WTC11 (cell line): ENCODE results near the gene AMMECR1. TPM values are rescaled to one million over a fixed set of nuclear protein-coding genes. Genes with fewer than 3 reads are reported as not detected.

Experiments used
- ATAC-seq: fragments of 200-7000 bp; cut with Tn5 transposase; 2 replicates; pipeline ENCODE4 v1.10.0; 2021; ENCODE audit warnings: mild to moderate bottlenecking, moderate library complexity
- CTCF ChIA-PET: fragments of 300-600 bp; sonication (Branson Sonifier 250); formaldehyde crosslinking; loops from one replicate; lab custom pipeline; 2021; ENCODE audit warnings: antibody characterized with exemption; lab: Charles Lee
- POLR2A ChIA-PET: fragments of 350-600 bp; sonication (Branson Sonifier 250); formaldehyde crosslinking; loops from one replicate; lab custom pipeline; 2021; ENCODE audit warnings: antibody characterized with exemption; lab: Charles Lee
- DNase-seq: peaks from one replicate; pipeline ENCODE4 v3.0.0; 2021; ENCODE audit warnings: low spot score
- H3K27ac Mint-ChIP-seq: 2 replicates; pipeline ENCODE4 v1.8.0; 2021; ENCODE audit warnings: mixed read lengths
- H3K27me3 Mint-ChIP-seq: 2 replicates; pipeline ENCODE4 v1.8.0; 2021; ENCODE audit warnings: low read depth, mild to moderate bottlenecking, moderate library complexity, mixed read lengths
- H3K36me3 Mint-ChIP-seq: 2 replicates; pipeline ENCODE4 v1.8.0; 2021; ENCODE audit warnings: mixed read lengths
- H3K4me1 Mint-ChIP-seq: 2 replicates; pipeline ENCODE4 v1.8.0; 2022; ENCODE audit warnings: mixed read lengths
- H3K4me3 Mint-ChIP-seq: 2 replicates; pipeline ENCODE4 v1.8.0; 2021; ENCODE audit warnings: mild to moderate bottlenecking, moderate library complexity, mixed read lengths
- H3K9me3 Mint-ChIP-seq: 2 replicates; pipeline ENCODE4 v1.8.0; 2021; ENCODE audit warnings: mixed read lengths
- ARID4B ChIP-seq: sonication (generic); formaldehyde crosslinking; IDR thresholded peaks from 2 replicates; pipeline ENCODE4 v1.8.0; 2023; ENCODE audit warnings: missing genetic modification reagents, mild to moderate bottlenecking, borderline replicate concordance
- ATF2 ChIP-seq: sonication (generic); formaldehyde crosslinking; IDR thresholded peaks from 2 replicates; pipeline ENCODE4 v1.8.1; 2022; ENCODE audit warnings: low read depth, missing genetic modification reagents, borderline replicate concordance
- ELF4 ChIP-seq: sonication (generic); formaldehyde crosslinking; IDR thresholded peaks from 2 replicates; pipeline ENCODE4 v1.8.1; 2022; ENCODE audit warnings: low read depth, mild to moderate bottlenecking, moderate library complexity, missing genetic modification reagents
- ESRRA ChIP-seq: sonication (generic); formaldehyde crosslinking; IDR thresholded peaks from 2 replicates; pipeline ENCODE4 v1.8.1; 2022; ENCODE audit warnings: mild to moderate bottlenecking, missing genetic modification reagents, borderline replicate concordance
- GABPB1 ChIP-seq: sonication (generic); formaldehyde crosslinking; IDR thresholded peaks from 2 replicates; pipeline ENCODE4 v1.8.1; 2023; ENCODE audit warnings: mild to moderate bottlenecking, missing genetic modification reagents
- GRHL2 ChIP-seq: fragments of 250-450 bp; sonication (Bioruptor Pico); IDR thresholded peaks from 2 replicates; pipeline ENCODE4 v1.8.0; 2022; ENCODE audit warnings: mild to moderate bottlenecking, moderate library complexity; ENCODE audit not compliant: insufficient replicate concordance, severe bottlenecking
- HMGA2 ChIP-seq: fragments of 250-450 bp; sonication (Bioruptor Pico); IDR thresholded peaks from 2 replicates; pipeline ENCODE4 v1.4.0; 2021; ENCODE audit warnings: mild to moderate bottlenecking, moderate library complexity
- KAT7 ChIP-seq: sonication (generic); formaldehyde crosslinking; IDR thresholded peaks from 2 replicates; pipeline ENCODE4 v1.8.1; 2023; ENCODE audit warnings: missing genetic modification reagents, mild to moderate bottlenecking, borderline replicate concordance
- MAX ChIP-seq: sonication (generic); formaldehyde crosslinking; IDR thresholded peaks from 2 replicates; pipeline ENCODE4 v1.8.0; 2022; ENCODE audit warnings: mild to moderate bottlenecking, missing genetic modification reagents
- NFE2L1 ChIP-seq: sonication (generic); formaldehyde crosslinking; IDR thresholded peaks from 2 replicates; pipeline ENCODE4 v1.8.1; 2023; ENCODE audit warnings: missing genetic modification reagents
- PRRX2 ChIP-seq: fragments of 250-450 bp; sonication (Bioruptor Pico); IDR thresholded peaks from 2 replicates; pipeline ENCODE4 v1.8.0; 2021; ENCODE audit warnings: mild to moderate bottlenecking
- SMAD3 ChIP-seq: sonication (generic); formaldehyde crosslinking; IDR thresholded peaks from 2 replicates; pipeline ENCODE4 v1.8.0; 2022; ENCODE audit warnings: missing genetic modification reagents, mild to moderate bottlenecking, borderline replicate concordance
- SOX15 ChIP-seq: fragments of 250-450 bp; sonication (Bioruptor Pico); IDR thresholded peaks from 2 replicates; pipeline ENCODE4 v1.9.0; 2021; ENCODE audit warnings: mild to moderate bottlenecking
- TEAD1 ChIP-seq: sonication (generic); formaldehyde crosslinking; IDR thresholded peaks from 2 replicates; pipeline ENCODE4 v1.8.0; 2022; ENCODE audit warnings: mild to moderate bottlenecking, missing genetic modification reagents
- TP53 ChIP-seq: sonication (generic); formaldehyde crosslinking; IDR thresholded peaks from 2 replicates; pipeline ENCODE4 v1.8.1; 2023; ENCODE audit warnings: mild to moderate bottlenecking, missing genetic modification reagents
- ZNF138 ChIP-seq: sonication (generic); formaldehyde crosslinking; conservative IDR thresholded peaks from 2 replicates; pipeline ENCODE4 v1.8.1; 2022; ENCODE audit warnings: mild to moderate bottlenecking, moderate library complexity, missing genetic modification reagents
- ZNF263 ChIP-seq: sonication (generic); formaldehyde crosslinking; IDR thresholded peaks from 2 replicates; pipeline ENCODE4 v1.8.1; 2022; ENCODE audit warnings: low read depth, mild to moderate bottlenecking, moderate library complexity, missing genetic modification reagents
- ZNF425 ChIP-seq: fragments of 250-450 bp; sonication (Bioruptor Pico); conservative IDR thresholded peaks from 2 replicates; pipeline ENCODE4 v1.9.0; 2021; ENCODE audit warnings: mild to moderate bottlenecking
- ZNF671 ChIP-seq: fragments of 250-450 bp; sonication (Bioruptor Pico); IDR thresholded peaks from 2 replicates; pipeline ENCODE4 v1.8.0; 2021; ENCODE audit warnings: mild to moderate bottlenecking
- total RNA-seq: library from RNA; stranded (reverse); gene quantifications from 3 replicates; pipeline ENCODE4 v1.2.3, GENCODE V29; 2021

AMMECR1 gene
- total RNA-seq, 1 experiment from 2014 or later, result 18.1 TPM

- ATAC-seq (no peak), DNase-seq (no peak)
- no peak overlapping the region for H3K4me3 Mint-ChIP-seq
- TF ChIP-seq ATF2 (no peak), HMGA2 (CRISPR knock-in tag) (no peak), ESRRA (CRISPR knock-in tag) (no peak), ELF4 (CRISPR knock-in tag) (no peak), ARID4B (CRISPR knock-in tag) (no peak)
- H3K36me3 Mint-ChIP-seq, result no peaks in the 10 kb centered on the region
- POLR2A ChIA-PET, result no interaction called here
- H3K27me3 Mint-ChIP-seq, result no peaks in the 10 kb centered on the region
- H3K27ac Mint-ChIP-seq, result no peak overlapping the region
- CTCF ChIA-PET, result no interaction called here
- no peaks in the 10 kb centered on the region for H3K9me3 Mint-ChIP-seq
- peaks cover 9% of the 10 kb centered on the region for H3K4me1 Mint-ChIP-seq
Measured at GRCh38 chrX:110175696-110176095, 142.2 kb downstream of the AMMECR1 start.

GRCh38 chrX:110175146-110175545, 142.7 kb downstream of the AMMECR1 start:
- ATAC-seq (no peak), DNase-seq (no peak)
- no peaks in the 10 kb centered on the region for H3K36me3 Mint-ChIP-seq
- ChIA-PET CTCF (interaction anchor here (0.7 kb wide), 1 partner anchor 233 kb away, joined by 3 read pairs; no protein-coding TSS in a partner anchor), POLR2A (no interaction called here)
- H3K27ac Mint-ChIP-seq, result no peak overlapping the region
- peaks cover 7% of the 10 kb centered on the region for H3K4me1 Mint-ChIP-seq
- no peaks in the 10 kb centered on the region for H3K9me3 Mint-ChIP-seq
- no peak for TF ChIP-seq TEAD1 (CRISPR knock-in tag)
- TF ChIP-seq ZNF138 (CRISPR knock-in tag), result no peak
- no peak for TF ChIP-seq SOX15
- no peak for TF ChIP-seq GRHL2 (CRISPR knock-in tag)
- TF ChIP-seq SMAD3 (CRISPR knock-in tag), result no peak
- no peak for TF ChIP-seq ZNF671 (CRISPR knock-in tag)
- TF ChIP-seq ESRRA (CRISPR knock-in tag), result no peak
- no peak for TF ChIP-seq GABPB1 (CRISPR knock-in tag)
- no peak for TF ChIP-seq ZNF263 (CRISPR knock-in tag)
- TF ChIP-seq KAT7 (CRISPR knock-in tag), result no peak
- no peaks in the 10 kb centered on the region for H3K27me3 Mint-ChIP-seq
- H3K4me3 Mint-ChIP-seq, result no peak overlapping the region

GRCh38 chrX:110173192-110174175, 144.4 kb downstream of the AMMECR1 start:
- Mint-ChIP-seq H3K9me3 (no peaks in the 10 kb centered on the region), H3K36me3 (no peaks in the 10 kb centered on the region), H3K4me3 (no peak overlapping the region), H3K27me3 (no peaks in the 10 kb centered on the region), H3K27ac (no peak overlapping the region; the same call in 1 of the 2 replicates), H3K4me1 (peaks cover 5% of the 10 kb centered on the region)
- DNase-seq (no peak), ATAC-seq (no peak)
- ChIA-PET POLR2A (no interaction called here), CTCF (interaction anchor here (1.0 to 1.9 kb wide), 4 partner anchors 13 to 245 kb away, joined by 3 to 9 read pairs (median 4); no protein-coding TSS in a partner anchor)
- TF ChIP-seq TP53 (CRISPR knock-in tag) (no peak), MAX (CRISPR knock-in tag) (no peak), NFE2L1 (CRISPR knock-in tag) (no peak), PRRX2 (CRISPR knock-in tag) (no peak), ZNF425 (no peak)
